Measurements from ENCODE around the gene TREM1. TPM values are rescaled to one million over a fixed set of nuclear protein-coding genes. Genes with fewer than 3 reads are reported as not detected.

TREM1 gene
- total RNA-seq, 2 experiments from 2014 or later = not detected

DNA sequence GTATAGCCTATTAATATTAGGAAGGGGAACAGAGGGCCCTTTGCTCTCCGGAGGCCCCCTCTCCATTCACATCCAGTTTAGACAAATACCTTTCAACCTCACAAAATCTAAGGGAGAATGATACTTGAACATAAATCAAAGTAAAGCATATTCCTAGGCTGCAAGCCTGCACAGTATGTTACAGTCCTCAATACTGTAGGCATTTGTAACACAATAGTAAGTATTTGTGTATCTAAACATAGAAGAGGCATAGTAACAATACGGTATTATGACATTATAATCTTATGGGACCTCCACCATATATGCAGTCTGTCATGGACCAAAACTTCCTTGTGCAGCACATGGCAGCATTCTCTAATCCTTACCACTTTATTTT, 2.3 kb upstream of the TREM1 start:
- Mint-ChIP-seq H3K27ac (no peak overlapping the region), H3K4me3 (no peak overlapping the region), H3K9me3 (no peaks in the 10 kb centered on the region), H3K4me1 (peaks cover 10% of the 10 kb centered on the region), H3K27me3 (peaks cover 12% of the 10 kb centered on the region), H3K36me3 (ENCODE audit: low read depth) (no peaks in the 10 kb centered on the region)
- ChIA-PET CTCF (interaction anchor here (1.0 kb wide), 1 partner anchor 23 kb away, joined by 3 read pairs; no protein-coding TSS in a partner anchor), POLR2A (no interaction called here)
- no peak for DNase-seq

DNA sequence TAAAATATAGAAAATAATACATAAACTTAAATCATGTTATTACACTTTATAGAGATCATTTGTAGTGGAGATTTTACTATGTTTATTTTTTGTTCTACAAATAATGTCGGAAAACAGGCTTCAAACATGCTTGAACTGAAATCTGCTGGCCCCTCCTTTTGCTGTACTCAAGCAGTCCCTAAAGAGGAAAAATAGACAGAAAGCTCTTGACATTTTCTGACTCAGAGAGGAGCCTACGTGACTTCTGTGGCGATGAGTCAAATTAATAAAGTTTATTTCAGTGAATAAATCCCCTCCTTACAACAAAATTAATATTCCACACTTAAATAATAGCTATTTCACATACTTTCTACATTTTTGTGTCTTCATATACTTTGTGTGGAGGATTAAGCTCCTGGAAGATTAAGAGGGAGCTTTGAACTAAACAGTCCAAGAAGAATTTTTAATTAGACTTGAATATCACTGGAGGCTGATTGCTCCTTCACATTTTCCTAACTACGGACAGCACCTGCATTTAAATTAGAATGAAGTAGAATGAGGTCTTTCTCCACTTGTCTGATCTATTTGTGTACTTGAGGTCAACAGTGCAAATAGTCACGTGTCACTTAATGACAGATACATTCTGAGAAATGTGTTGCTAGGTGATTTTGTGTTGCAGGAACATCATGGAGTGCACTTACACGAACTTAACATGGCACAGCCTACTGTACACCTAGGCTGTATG, 1.7 kb upstream of the TREM1 start:
- Mint-ChIP-seq H3K4me1 (peaks cover 10% of the 10 kb centered on the region), H3K4me3 (no peak overlapping the region), H3K36me3 (ENCODE audit: low read depth) (no peaks in the 10 kb centered on the region), H3K27me3 (peaks cover 12% of the 10 kb centered on the region), H3K27ac (no peak overlapping the region), H3K9me3 (no peaks in the 10 kb centered on the region)
- no peak for DNase-seq
- ChIA-PET CTCF (interaction anchor here (1.0 to 2.3 kb wide), 3 partner anchors 9 to 106 kb away, joined by 3 to 6 read pairs (median 4); no protein-coding TSS in a partner anchor), POLR2A (interaction anchor here (1.5 kb wide), 1 partner anchor 88 kb away, joined by 3 read pairs; the partner anchor contains the start of gene TREML2)

DNA sequence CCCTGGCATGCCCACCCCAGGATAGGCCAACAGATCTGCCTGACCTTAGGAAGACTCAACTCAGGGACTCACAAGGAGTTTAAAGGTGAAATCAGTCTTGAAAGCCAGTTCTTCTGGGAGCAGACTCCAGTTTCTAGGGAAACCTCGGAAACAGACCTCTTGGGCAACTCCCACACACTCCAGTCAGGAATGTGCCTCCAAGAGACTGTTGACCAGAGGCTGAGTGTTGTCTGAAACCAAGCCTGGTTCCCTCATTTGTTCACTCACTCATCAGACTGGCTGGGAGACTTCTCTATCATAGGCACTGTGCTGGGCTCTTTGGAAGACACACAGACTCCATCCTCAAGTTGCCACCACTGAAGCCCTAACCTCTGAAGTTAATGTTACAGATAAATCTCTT, 1.8 kb downstream of the TREM1 start:
- Mint-ChIP-seq H3K27ac (no peak overlapping the region), H3K36me3 (ENCODE audit: low read depth) (no peaks in the 10 kb centered on the region), H3K27me3 (peaks cover 18% of the 10 kb centered on the region), H3K4me3 (no peak overlapping the region), H3K4me1 (peaks cover 10% of the 10 kb centered on the region), H3K9me3 (no peaks in the 10 kb centered on the region)
- POLR2A ChIA-PET = no interaction called here
- DNase-seq = no peak
- CTCF ChIA-PET = no interaction called here

DNA sequence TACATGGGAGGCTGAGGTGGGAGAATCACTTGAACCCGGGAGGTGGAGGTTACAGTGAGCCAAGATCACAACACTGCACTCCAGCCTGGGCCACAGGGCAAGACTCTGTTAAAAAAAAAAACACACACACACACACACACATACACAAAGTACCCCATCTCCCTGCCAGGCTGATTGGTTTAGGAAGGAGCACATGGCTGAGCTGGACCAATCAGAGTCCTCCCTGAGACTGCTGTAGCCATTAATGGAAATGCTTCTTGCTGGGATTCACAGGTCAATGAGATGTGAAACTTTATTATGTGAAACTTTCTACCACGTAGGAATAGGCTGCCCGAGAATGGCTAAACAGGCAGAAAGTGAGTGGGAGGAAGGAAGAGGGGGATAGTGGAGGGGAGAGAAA, 2.9 kb downstream of the TREM1 start:
- Mint-ChIP-seq H3K27ac (no peak overlapping the region), H3K4me3 (no peak overlapping the region), H3K36me3 (ENCODE audit: low read depth) (no peaks in the 10 kb centered on the region), H3K4me1 (peaks cover 18% of the 10 kb centered on the region), H3K27me3 (peaks cover 18% of the 10 kb centered on the region), H3K9me3 (no peaks in the 10 kb centered on the region)
- POLR2A ChIA-PET = no interaction called here
- CTCF ChIA-PET = no interaction called here
- no peak for DNase-seq

DNA sequence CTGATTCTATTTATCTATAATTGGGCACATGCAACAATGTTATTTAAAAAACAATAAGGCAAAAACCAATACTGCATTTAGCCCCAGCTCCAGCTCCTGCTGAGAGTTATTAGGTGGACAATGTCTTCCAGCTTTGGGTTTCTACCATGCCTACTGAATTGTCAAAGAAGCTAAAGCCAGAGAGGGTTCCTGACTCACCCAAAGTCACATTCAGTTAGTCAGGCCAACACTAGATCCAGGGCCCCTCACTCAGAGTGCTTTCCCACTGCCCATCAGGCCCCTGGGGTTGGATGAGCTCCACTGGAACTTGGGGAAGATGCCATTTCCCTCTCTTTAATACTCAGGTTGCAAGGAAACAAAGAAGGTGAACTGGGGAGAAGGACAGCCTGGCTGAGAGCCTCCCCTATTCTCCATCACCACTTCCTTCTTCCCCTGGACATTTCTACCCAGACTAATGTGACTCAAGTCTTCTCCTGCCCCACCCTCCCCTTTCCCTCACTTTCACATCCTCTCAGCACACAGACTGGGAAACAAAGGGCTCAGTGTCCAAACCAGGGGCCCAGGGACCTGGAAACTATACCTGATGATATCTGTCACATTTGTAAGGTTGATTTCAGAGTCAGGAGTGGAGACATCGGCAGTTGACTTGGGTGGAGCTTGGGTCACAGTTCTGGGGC, 6.0 kb downstream of the TREM1 start:
- no peaks in the 10 kb centered on the region for H3K9me3 Mint-ChIP-seq
- ChIA-PET POLR2A (no interaction called here), CTCF (no interaction called here)
- H3K36me3 Mint-ChIP-seq (ENCODE audit: low read depth) = no peaks in the 10 kb centered on the region
- no peak overlapping the region for H3K4me3 Mint-ChIP-seq
- no peak overlapping the region for H3K27ac Mint-ChIP-seq
- no peak for DNase-seq
- peaks cover 24% of the 10 kb centered on the region for H3K27me3 Mint-ChIP-seq
- H3K4me1 Mint-ChIP-seq = peaks cover 10% of the 10 kb centered on the region

DNA sequence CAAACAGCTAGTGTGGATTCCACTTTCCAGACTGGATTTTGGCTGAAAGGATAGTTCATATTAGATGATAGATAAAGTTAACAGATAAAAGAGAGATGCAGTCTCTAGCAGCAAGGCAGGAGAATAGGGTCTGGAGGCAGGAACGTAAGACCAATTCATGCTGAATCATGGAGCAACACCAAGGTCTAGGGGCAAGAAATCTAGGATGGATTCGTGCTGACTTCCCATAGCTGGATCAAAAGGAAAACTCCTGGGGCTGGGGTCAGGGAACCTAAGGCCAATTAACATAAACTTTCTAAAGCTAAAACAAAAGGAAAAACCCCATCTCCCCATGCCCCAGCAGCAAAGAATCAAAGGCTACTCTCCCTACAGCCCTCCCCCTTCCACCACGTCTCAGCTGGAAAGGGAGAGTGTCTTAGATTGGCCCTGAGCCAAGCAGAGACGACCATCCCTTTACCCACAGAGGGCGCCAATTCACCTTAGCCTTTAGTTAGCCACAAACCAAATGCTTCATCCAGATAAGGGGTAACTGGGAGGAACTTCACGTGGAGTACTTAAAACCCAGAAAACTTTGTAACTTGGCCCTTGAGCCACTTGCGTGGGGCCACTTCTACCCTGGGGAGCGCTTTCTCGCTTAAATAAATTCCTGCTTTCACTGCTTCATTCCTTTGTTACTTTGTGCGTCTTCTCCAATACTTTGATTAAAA, 7.6 kb downstream of the TREM1 start:
- CTCF ChIA-PET = interaction anchor here (0.6 to 2.0 kb wide), 12 partner anchors 9 to 187 kb away, joined by 3 to 15 read pairs (median 4); partner anchors contain the start of genes TREM1 and TREML2
- H3K9me3 Mint-ChIP-seq = no peaks in the 10 kb centered on the region
- peak; percentile 66 for DNase-seq
- no peaks in the 10 kb centered on the region for H3K36me3 Mint-ChIP-seq (ENCODE audit: low read depth)
- no peak overlapping the region for H3K27ac Mint-ChIP-seq
- H3K4me1 Mint-ChIP-seq = peaks cover 10% of the 10 kb centered on the region
- POLR2A ChIA-PET = no interaction called here
- peaks cover 23% of the 10 kb centered on the region for H3K27me3 Mint-ChIP-seq
- no peak overlapping the region for H3K4me3 Mint-ChIP-seq

DNA sequence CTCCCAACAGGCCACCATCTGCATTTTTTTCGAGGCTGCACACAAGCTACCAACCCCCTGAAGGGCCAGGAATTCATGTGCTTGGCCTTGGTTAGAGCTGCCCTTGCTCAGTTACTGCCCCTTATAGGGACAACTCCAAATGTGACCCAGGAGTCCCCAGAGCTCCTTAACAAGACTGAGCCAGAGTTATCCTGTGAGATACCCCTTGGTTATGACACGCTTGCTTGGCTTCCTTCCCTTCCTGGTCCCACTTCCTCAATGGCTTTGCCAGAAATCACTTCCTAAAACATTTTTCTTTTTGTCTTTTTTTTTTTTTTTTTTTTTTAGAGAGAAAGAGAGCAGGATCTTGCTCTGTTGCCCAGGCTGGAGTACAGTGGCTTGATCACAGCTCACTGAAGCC, 8.9 kb downstream of the TREM1 start:
- Mint-ChIP-seq H3K27ac (no peak overlapping the region), H3K4me3 (no peak overlapping the region), H3K27me3 (peaks cover 23% of the 10 kb centered on the region), H3K9me3 (no peaks in the 10 kb centered on the region), H3K4me1 (peaks cover 10% of the 10 kb centered on the region), H3K36me3 (ENCODE audit: low read depth) (no peaks in the 10 kb centered on the region)
- ChIA-PET POLR2A (no interaction called here), CTCF (interaction anchor here (0.6 to 2.0 kb wide), 6 partner anchors 16 to 87 kb away, joined by 3 to 15 read pairs (median 4); no protein-coding TSS in a partner anchor)
- no peak for DNase-seq

DNA sequence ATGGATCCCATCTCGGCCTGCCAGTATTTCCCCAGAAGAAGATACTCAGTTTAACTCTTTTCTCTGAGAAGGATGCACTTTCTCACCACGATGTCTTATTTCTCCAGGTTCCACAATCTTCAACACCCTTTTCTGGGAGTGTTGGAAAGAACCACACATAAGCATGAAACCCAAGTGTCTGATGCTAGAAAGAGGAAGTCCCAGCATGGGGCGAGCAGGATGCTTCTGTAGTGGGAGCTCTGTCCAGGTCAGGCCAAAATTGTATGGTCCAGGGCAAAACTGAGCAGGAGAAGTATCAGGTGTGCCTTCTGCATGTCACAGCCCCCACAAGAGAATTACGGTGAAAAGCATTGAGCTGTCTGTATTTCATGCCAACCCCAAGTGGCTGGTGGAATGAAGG, 11.0 kb downstream of the TREM1 start:
- Mint-ChIP-seq H3K4me1 (peaks cover 19% of the 10 kb centered on the region), H3K4me3 (no peak overlapping the region), H3K36me3 (ENCODE audit: low read depth) (no peaks in the 10 kb centered on the region), H3K9me3 (no peaks in the 10 kb centered on the region), H3K27ac (no peak overlapping the region), H3K27me3 (peaks cover 16% of the 10 kb centered on the region)
- POLR2A ChIA-PET = no interaction called here
- CTCF ChIA-PET = no interaction called here
- no peak for DNase-seq

DNA sequence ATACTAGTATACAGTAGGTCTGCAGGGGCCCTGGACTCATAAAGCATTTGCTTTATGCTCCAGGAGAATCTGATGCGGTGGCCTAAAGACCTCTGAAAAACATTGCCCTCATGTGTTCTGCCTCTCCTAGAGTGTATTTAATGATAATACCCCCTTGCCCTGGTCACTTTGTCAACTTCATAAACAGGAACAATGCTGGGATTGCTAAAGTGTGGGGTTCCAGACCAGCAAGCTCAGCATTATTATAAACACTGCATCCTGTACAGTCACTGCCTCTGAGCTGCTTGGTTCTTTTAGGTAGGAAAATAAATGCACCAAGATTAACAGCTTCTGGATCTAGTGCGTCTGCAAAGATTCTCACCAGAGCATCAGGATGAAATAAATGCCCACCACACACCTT, 12.2 kb downstream of the TREM1 start:
- no peak for DNase-seq
- H3K27ac Mint-ChIP-seq = no peak overlapping the region
- POLR2A ChIA-PET = no interaction called here
- CTCF ChIA-PET = interaction anchor here (0.8 kb wide), 1 partner anchor 45 kb away, joined by 3 read pairs; no protein-coding TSS in a partner anchor
- H3K4me1 Mint-ChIP-seq = peaks cover 17% of the 10 kb centered on the region
- H3K4me3 Mint-ChIP-seq = no peak overlapping the region
- peaks cover 16% of the 10 kb centered on the region for H3K27me3 Mint-ChIP-seq
- no peaks in the 10 kb centered on the region for H3K9me3 Mint-ChIP-seq
- H3K36me3 Mint-ChIP-seq (ENCODE audit: low read depth) = no peaks in the 10 kb centered on the region

DNA sequence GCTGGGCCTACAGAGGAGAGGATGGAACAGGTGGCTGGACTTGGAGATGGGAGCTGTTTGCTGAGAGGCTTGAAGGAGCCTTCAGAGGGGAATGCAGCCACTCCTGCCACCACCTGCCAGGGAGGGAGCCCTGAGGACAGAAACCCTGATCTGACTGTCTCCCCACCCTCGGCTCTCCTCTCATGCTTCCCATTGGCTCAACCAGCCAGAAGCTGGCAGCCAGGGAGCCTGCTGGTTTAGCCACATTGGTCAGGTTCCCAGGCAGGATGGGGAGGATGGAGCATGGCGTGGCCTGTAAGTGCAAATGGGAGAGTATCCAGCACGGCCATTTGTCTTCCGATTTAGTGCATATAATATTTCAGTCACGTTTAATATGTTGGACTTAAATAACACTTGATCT, 12.8 kb downstream of the TREM1 start:
- Mint-ChIP-seq H3K4me3 (no peak overlapping the region), H3K36me3 (ENCODE audit: low read depth) (no peaks in the 10 kb centered on the region), H3K9me3 (no peaks in the 10 kb centered on the region), H3K4me1 (peaks cover 12% of the 10 kb centered on the region), H3K27me3 (peaks cover 16% of the 10 kb centered on the region), H3K27ac (no peak overlapping the region)
- CTCF ChIA-PET = no interaction called here
- POLR2A ChIA-PET = no interaction called here
- DNase-seq = no peak

DNA sequence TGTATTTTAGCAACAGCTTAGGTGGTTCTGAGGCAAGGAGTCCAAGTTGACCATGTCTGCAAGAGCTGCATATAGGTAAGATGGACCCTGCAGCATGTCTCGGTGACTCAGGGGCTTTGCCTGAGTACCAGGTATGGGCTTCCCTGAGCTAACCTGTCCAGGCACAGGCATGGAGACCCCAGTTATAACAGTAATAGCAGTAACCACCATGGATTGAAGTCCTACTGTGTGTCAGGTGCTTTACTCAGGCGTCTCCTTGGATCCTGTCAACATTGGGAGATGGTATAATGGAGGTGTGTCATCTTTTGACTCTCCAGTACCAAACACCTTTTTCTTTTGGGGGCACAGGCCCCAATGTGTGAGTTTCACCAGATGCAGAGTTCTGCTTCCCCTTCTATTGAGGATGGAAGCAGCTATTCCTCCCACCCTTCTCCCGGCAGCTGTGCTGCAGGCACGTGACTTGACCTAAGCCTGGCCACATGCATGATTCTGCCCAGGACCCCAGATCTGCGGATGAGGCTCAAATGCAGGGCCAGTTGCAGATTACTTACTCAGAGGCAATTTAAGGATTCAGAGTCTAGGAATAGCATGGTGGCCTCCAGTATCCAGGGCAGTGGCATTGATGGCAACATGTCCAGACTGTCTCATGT, 13.8 kb downstream of the TREM1 start:
- no peak for DNase-seq
- peaks cover 16% of the 10 kb centered on the region for H3K27me3 Mint-ChIP-seq
- POLR2A ChIA-PET = no interaction called here
- peaks cover 9% of the 10 kb centered on the region for H3K4me1 Mint-ChIP-seq
- no peaks in the 10 kb centered on the region for H3K36me3 Mint-ChIP-seq (ENCODE audit: low read depth)
- no peak overlapping the region for H3K27ac Mint-ChIP-seq
- no peak overlapping the region for H3K4me3 Mint-ChIP-seq
- no peaks in the 10 kb centered on the region for H3K9me3 Mint-ChIP-seq
- CTCF ChIA-PET = no interaction called here

DNA sequence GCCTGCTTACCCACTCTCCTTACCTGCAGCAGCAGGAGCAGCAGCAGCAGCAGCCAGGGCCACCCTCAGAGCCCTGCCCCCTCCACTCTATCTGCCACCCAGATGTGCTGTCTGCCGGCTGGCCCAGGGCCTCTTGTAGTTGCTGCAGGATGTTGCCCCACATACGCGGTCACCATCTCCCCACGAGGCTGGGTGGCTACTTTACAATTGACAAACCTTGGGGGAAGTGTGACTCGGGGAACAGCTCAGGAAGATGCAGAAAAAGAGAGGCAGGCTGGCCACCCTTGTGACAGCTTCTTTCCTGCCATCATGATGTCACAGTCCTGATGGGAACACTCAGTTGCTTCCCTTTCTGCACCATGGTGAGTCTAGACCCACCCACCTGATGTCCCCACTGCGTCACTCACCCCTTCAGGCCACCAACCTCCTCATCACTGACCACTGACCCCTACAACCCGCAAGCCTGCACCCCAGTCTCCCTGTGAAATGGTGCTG, 14.5 kb downstream of the TREM1 start:
- no peak overlapping the region for H3K4me3 Mint-ChIP-seq
- H3K36me3 Mint-ChIP-seq (ENCODE audit: low read depth) = no peaks in the 10 kb centered on the region
- peak overlapping the region; percentile 23 for H3K27ac Mint-ChIP-seq
- peaks cover 9% of the 10 kb centered on the region for H3K4me1 Mint-ChIP-seq
- no peaks in the 10 kb centered on the region for H3K9me3 Mint-ChIP-seq
- H3K27me3 Mint-ChIP-seq = peaks cover 13% of the 10 kb centered on the region
- CTCF ChIA-PET = no interaction called here
- POLR2A ChIA-PET = no interaction called here
- peak; percentile 27 for DNase-seq

DNA sequence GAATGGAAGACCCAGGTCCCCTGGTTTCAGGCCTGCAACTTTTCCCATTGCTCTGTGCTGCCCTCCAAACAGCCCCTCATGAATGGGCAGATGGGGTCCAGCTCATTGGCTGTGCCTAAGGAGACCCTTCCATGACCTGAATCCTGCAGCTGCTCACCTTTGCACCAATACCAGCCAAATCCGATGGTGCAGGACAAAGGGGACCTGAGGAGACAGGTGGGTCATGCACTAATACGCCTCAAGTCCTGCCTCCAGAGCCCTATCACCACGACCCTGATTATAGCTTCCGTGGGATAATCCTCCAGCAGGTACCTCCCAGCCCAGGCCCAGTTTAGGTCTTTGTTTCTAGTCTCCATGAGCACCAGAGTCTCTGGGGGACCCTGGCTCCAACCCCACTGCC, 16.8 kb downstream of the TREM1 start:
- Mint-ChIP-seq H3K27me3 (peaks cover 4% of the 10 kb centered on the region), H3K27ac (no peak overlapping the region), H3K36me3 (ENCODE audit: low read depth) (no peaks in the 10 kb centered on the region), H3K4me1 (peaks cover 9% of the 10 kb centered on the region), H3K9me3 (no peaks in the 10 kb centered on the region), H3K4me3 (no peak overlapping the region)
- ChIA-PET POLR2A (no interaction called here), CTCF (no interaction called here)
- no peak for DNase-seq
